HepG2 (cell line): Measurements from ENCODE around the gene ZNF511. TPM values are rescaled to one million over a fixed set of nuclear protein-coding genes. Genes with fewer than 3 reads are reported as not detected.

Source experiments
- ATAC-seq: fragments of 200-7000 bp; cut with Tn5 transposase; 3 replicates; pipeline ENCODE4 v1.9.1; 2020; ENCODE audit warnings: mild to moderate bottlenecking, moderate library complexity
- BruUV-seq: library from RNA; stranded (reverse); fragments of 400-500 nt; replicated peaks from 2 replicates; lab custom pipeline; 2021; lab: Mats Ljungman, UMichigan
- CTCF ChIA-PET: fragments of 300-600 bp; formaldehyde crosslinking; extraction: SDS; loops from one replicate; lab custom pipeline; 2021; ENCODE audit warnings: low total read pairs, inconsistent platforms, low intra/inter-chr PET ratio; lab: Yijun Ruan, JAX
- POLR2A ChIA-PET: fragments of 350-600 bp; sonication (Branson Sonifier 250); formaldehyde crosslinking; loops from one replicate; lab custom pipeline; 2020; ENCODE audit warnings: antibody characterized with exemption, inconsistent platforms; lab: Yijun Ruan, JAX
- DNase-seq: peaks from one replicate; pipeline ENCODE4 v3.0.0-alpha.2; 2015; ENCODE audit warnings: low spot score
- FAIRE-seq: peaks from 3 replicates; lab custom pipeline; 2011; peaks lifted over from hg19 to GRCh38; lab: Jason Lieb, UNC
- H2AFZ ChIP-seq: one replicate; pipeline ENCODE4 v1.6.1; 2011; ENCODE audit warnings: low read length, inconsistent platforms
- H3K27ac ChIP-seq: fragments of 300-600 bp; 3 replicates; pipeline ENCODE4 v1.8.0; 2011; ENCODE audit warnings: mixed run types, mild to moderate bottlenecking, mixed read lengths, low read length, inconsistent platforms; ENCODE audit not compliant: insufficient read depth; ENCODE audit errors: extremely low read length
- H3K27me3 ChIP-seq, 2 experiments: fragments of 200-600 bp in 1 of 2; 2 replicates in 1 of 2; 3 replicates in 1 of 2; pipeline versions ENCODE4 v1.6.0 to v1.8.0; 2011; ENCODE audit warnings: low read length in 2 of 2, mild to moderate bottlenecking in 2 of 2, moderate library complexity in 2 of 2, inconsistent platforms in 1 of 2; ENCODE audit not compliant: insufficient read depth in 2 of 2, control insufficient read depth in 1 of 2
- H3K36me3 ChIP-seq, 2 experiments: fragments of 200-600 bp in 1 of 2; replicated peaks in 1 of 2; 2 replicates in 1 of 2; 3 replicates in 1 of 2; pipeline versions ENCODE4 v1.5.1 to v1.8.0; 2011; ENCODE audit warnings: low read length in 2 of 2, inconsistent platforms in 1 of 2; ENCODE audit not compliant: insufficient read depth in 2 of 2, control insufficient read depth in 1 of 2
- H3K4me1 ChIP-seq: 2 replicates; pipeline ENCODE4 v1.5.1; 2012; ENCODE audit warnings: low read length, inconsistent platforms; ENCODE audit not compliant: insufficient read depth
- H3K4me2 ChIP-seq: 2 replicates; pipeline ENCODE4 v1.6.0; 2011; ENCODE audit warnings: low read depth, low read length, inconsistent platforms
- H3K4me3 ChIP-seq, 3 experiments: fragments of 200-600 bp in 1 of 3; sonication (generic), shearing (Covaris generic) in 1 of 3; replicated peaks in 1 of 3; 2 replicates each; pipeline ENCODE4 v1.5.1; 2011 to 2016; ENCODE audit warnings: low read length in 3 of 3, inconsistent platforms in 2 of 3, low read depth in 2 of 3, mild to moderate bottlenecking in 2 of 3, control low read depth in 1 of 3, mixed read lengths in 1 of 3; ENCODE audit not compliant: insufficient read depth in 1 of 3
- H3K79me2 ChIP-seq: one replicate; pipeline ENCODE4 v1.6.1; 2011; ENCODE audit warnings: low read length, inconsistent platforms; ENCODE audit not compliant: insufficient read depth
- H3K9ac ChIP-seq: 2 replicates; pipeline ENCODE4 v1.6.0; 2011; ENCODE audit warnings: mild to moderate bottlenecking, low read depth, low read length, inconsistent platforms; ENCODE audit not compliant: insufficient read depth
- H3K9me3 ChIP-seq: 2 replicates; pipeline ENCODE4 v1.5.1; 2012; ENCODE audit warnings: mild to moderate bottlenecking, low read length
- H4K20me1 ChIP-seq: 2 replicates; pipeline ENCODE4 v1.6.0; 2011; ENCODE audit warnings: inconsistent platforms, mild to moderate bottlenecking, low read length, moderate library complexity; ENCODE audit not compliant: insufficient read depth
- BATF2 ChIP-seq: sonication (generic); formaldehyde crosslinking; IDR thresholded peaks from 2 replicates; pipeline ENCODE4 v1.8.0; 2022; ENCODE audit warnings: mild to moderate bottlenecking, missing genetic modification reagents, moderate library complexity
- ELK4 ChIP-seq: sonication (generic); formaldehyde crosslinking; IDR thresholded peaks from 2 replicates; pipeline ENCODE4 v1.9.0; 2021; ENCODE audit warnings: missing genetic modification reagents, borderline replicate concordance
- NCOA5 ChIP-seq: sonication (generic); formaldehyde crosslinking; IDR thresholded peaks from 2 replicates; pipeline ENCODE4 v1.4.0; 2020; ENCODE audit warnings: missing genetic modification reagents
- RARA ChIP-seq: IDR thresholded peaks from 2 replicates; pipeline ENCODE4 v1.6.1; 2016; ENCODE audit warnings: missing genetic modification reagents, missing compliant biosample characterization
- RBM39 ChIP-seq: fragments of 200-400 bp; formaldehyde crosslinking; IDR thresholded peaks from one replicate; pipeline ENCODE4 v1.6.1; 2018; ENCODE audit warnings: antibody characterized with exemption, mild to moderate bottlenecking, low read depth, low read length; ENCODE audit not compliant: poor library complexity, severe bottlenecking
- SNAPC4 ChIP-seq: sonication (generic); formaldehyde crosslinking; IDR thresholded peaks from 2 replicates; pipeline ENCODE4 v1.4.0; 2020; ENCODE audit warnings: mild to moderate bottlenecking, missing genetic modification reagents
- SRY ChIP-seq: sonication (generic); formaldehyde crosslinking; IDR thresholded peaks from 2 replicates; pipeline ENCODE4 v1.8.0; 2022; ENCODE audit warnings: mild to moderate bottlenecking, missing genetic modification reagents
- WGBS: methylation state at CpG from one replicate; pipeline ENCODE4 v1.1.6; 2017; ENCODE audit warnings: low lambda C conversion rate; 5-methylcytosine and 5-hydroxymethylcytosine counted together
- in situ Hi-C: cut with HindIII; loops from 2 replicates; pipeline ENCODE4 v1.10.0; 2017; ENCODE audit warnings: low pct_unique_long_range_greater_than_20kb; ENCODE audit not compliant: extremely low pct_ligation_motif_present
- intact Hi-C: fragments of 100-400 bp; cut with micrococcal nuclease; formaldehyde crosslinking; loops from one replicate; pipeline ENCODE4 v1.10.0; 2022; ENCODE audit not compliant: unreplicated experiment
- polyA plus RNA-seq, 8 experiments: library from polyadenylated mRNA; depleted of rRNA in 3 of 8; stranded (reverse) in 7 of 8; unstranded in 1 of 8; fragments of >200 nt; fragmentation: Illumina TruSeq in 4 of 8; extraction: Trizol in 4 of 8; gene quantifications; 2 replicates each; pipeline versions ENCODE4 v1.2.1 to v1.2.3, GENCODE V29; 2011 to 2016; ENCODE audit warnings: low read depth in 4 of 8, missing spikeins in 1 of 8, mixed read lengths in 1 of 8; ENCODE audit not compliant: insufficient read depth in 1 of 8
- total RNA-seq, 5 experiments: library from RNA; depleted of rRNA; stranded (reverse); fragments of >200 nt; fragmentation: Illumina TruSeq; extraction: Trizol; gene quantifications; 2 replicates each; pipeline ENCODE4 v1.2.3, GENCODE V29; 2016; ENCODE audit warnings: low read depth in 1 of 5

ZNF511 gene
- total and polyA plus RNA-seq, 2 of the 13 experiments (the other 11 are each of a cell fraction or from before 2014, with no cell fraction given) = 35.6 to 66.4 TPM

DNA sequence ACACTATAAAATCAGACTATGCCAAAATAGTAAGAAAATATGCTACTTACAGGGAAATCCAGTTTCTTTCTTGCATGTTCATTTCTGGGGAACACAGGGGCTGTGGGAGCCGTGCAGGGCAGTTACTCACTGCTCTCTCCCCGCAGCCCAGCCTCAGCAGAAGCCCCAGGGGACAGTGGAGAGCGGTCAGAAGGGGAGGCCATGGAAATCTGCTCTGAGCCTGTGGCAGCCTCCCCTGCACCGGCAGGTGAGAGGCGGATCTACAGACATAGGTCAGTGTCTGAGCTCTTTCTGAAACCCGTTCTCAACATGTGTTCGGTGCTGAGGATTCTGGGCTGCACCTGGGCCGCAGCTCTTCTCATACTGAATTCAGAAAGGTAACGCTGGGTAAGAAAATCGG lies 2.9 kb downstream of the ZNF511 start:
- peaks cover 19% of the 10 kb centered on the region for H3K4me1 ChIP-seq
- CTCF ChIA-PET = no interaction called here
- no TSS peak for BruUV-seq
- no peak for TF ChIP-seq ELK4 (CRISPR knock-in tag)
- TF ChIP-seq RBM39 = no peak
- TF ChIP-seq RARA (CRISPR knock-in tag) = no peak
- TF ChIP-seq SNAPC4 (CRISPR knock-in tag) = no peak
- no peak for TF ChIP-seq SRY (CRISPR knock-in tag)
- TF ChIP-seq NCOA5 = no peak
- TF ChIP-seq BATF2 = no peak
- TF ChIP-seq, all 625 proteins: peak for 0
- Histone ChIP-seq H3K9me3 (no peaks in the 10 kb centered on the region), H2AFZ (no peak overlapping the region), H4K20me1 (peaks cover 9% of the 10 kb centered on the region), H3K9ac (no peak overlapping the region), H3K79me2 (peaks cover 19% of the 10 kb centered on the region), H3K4me2 (no peak overlapping the region), H3K4me3 (no peak overlapping the region), H3K27ac (no peak overlapping the region), H3K36me3 (peaks cover 14 to 33% of the 10 kb centered on the region in 2 experiments; a peak in 4 of 5 replicates), H3K27me3 (no peaks in the 10 kb centered on the region; a peak in 1 of 5 replicates)
- FAIRE-seq (no peak), DNase-seq (no peak), ATAC-seq (no peak)
- WGBS = 91% methylated on average over 8 of the region's 10 CpGs
- intact Hi-C loops = no loop called here
- POLR2A ChIA-PET = no interaction called here
- in situ Hi-C loops = no loop called here
